GM18499 (cell line): ENCODE data around the gene ZCCHC2.

Experiments used
- ATAC-seq: cut with Tn5 transposase; IDR thresholded peaks from one replicate; pipeline ENCODE4 v1.9.1; 2021; ENCODE audit warnings: moderate number of reproducible peaks; ENCODE audit not compliant: insufficient read depth, unreplicated experiment

The ZCCHC2 gene

DNA sequence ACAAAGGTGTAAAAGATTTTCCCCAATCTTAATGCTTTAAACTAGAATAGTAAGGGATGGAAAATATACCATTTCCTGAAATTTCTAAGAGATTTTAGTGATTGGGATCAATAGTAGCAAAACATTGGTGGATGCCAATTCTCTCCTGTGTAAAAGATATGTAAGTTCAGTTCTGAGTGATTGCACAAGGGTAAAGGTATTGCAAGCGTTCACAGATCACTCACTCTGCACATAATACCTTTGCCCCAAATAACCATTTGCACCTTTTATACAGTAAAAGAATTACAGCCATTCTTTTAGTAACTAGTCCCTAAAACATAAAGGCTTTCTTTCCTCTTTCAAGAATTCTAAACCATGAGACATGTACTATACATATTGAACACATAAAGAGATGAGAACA is 13.0 kb upstream of the ZCCHC2 start:
- ATAC-seq, result no peak

GRCh38 chr18:62510789-62511188 is 12.0 kb upstream of the ZCCHC2 start:
- ATAC-seq, result no peak

GRCh38 chr18:62512532-62512931 is 10.3 kb upstream of the ZCCHC2 start:
- ATAC-seq, result no peak

DNA sequence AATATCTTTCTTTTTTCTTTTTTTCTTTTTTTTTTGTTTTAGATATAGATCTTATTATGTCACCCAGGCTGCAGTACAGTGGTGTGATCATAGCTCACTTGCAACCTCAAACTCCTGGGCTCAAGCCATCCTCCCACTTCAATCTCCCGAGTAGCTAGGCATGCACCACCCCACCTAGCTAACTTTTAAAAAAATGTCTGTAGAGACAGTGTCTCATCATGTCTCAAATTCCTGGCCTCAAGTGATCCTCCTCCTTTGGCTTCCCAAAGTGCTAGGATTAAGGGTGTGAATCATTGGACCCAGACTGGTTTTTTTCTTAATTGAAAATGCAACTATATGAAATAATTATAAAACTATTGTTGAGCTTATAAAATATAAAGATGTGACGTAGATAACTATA is 9.8 kb upstream of the ZCCHC2 start:
- no peak for ATAC-seq

GRCh38 chr18:62514570-62514969 is 8.3 kb upstream of the ZCCHC2 start:
- ATAC-seq, result no peak

DNA sequence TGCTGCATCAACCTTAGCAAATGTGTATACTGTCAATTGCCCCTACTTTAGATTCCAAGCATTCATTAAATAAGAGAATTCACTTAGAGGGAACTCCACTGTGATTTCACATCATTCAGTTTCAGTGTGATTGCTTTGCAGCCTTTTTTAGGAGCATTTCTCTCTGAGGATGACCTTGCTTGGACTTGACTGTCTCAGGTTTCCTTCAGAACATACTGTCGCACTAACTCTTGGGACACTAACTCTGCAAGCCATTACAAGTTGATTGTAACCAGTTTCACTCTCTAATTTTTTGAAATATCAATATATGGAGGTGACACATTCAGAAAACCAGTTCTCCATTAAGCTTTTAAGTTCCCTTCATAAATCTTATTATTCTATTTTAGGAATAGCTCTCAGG is 6.6 kb upstream of the ZCCHC2 start:
- ATAC-seq, result no peak

DNA sequence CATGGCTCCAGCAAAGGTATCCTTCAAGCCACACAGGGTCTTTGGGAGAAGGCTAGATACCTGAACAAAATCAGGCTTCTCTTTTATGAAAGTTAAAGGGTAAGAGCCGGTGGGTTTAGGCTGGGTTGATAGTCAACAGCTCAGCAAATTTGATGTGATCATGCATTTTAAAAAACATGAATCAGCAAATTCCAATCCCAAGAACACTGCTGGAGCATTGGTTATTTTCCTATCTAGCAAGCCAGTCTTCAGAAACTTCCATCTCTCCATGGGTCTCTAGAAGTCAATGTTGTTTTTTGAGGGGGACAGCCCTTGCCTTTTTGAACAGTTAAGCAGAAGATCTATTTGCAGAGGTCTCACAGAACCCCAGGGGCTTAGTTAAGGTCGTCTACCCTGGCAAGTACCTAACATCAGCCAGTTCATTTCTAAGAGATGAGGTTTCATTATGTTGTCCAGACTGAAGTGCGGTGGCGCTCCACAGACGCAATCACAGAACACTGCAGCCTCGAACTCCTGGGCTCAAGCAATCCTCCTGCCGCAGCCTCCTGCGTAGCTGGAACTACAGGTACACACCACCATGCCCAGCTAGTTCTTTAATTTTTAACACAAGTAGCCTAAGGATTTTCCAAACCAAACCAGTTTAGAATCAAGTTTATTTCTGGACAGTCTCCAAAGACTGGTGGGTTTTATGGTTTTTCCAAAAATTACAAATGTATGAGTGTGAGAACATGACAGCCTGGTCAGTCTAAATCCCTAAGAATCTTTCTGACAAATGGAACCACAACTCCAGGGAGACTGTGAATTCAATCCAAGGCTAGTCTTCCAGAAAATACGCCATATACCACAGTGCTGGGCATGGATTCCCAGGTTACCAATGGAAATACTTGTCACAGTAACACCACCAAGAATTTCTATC is 4.1 kb upstream of the ZCCHC2 start:
- ATAC-seq, result no peak

DNA sequence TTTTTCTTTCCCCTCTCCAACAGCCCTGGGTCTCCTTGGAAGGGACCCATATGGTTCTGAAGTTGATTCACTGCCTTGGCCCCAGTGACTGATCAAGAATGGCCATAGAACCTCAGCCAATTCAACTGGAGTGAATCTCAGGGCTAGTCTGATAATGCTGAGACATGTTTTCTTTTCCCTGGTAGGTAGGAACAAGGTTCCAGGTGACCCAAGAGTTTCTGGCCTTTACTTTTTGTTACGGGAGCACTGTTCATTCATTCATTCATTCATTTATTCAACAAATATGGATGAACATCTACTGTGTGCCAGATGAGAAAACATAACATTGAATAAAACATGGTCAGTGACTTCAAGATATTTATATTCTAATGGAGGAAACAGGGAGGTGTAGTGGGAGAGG is 3.1 kb upstream of the ZCCHC2 start:
- no peak for ATAC-seq

DNA sequence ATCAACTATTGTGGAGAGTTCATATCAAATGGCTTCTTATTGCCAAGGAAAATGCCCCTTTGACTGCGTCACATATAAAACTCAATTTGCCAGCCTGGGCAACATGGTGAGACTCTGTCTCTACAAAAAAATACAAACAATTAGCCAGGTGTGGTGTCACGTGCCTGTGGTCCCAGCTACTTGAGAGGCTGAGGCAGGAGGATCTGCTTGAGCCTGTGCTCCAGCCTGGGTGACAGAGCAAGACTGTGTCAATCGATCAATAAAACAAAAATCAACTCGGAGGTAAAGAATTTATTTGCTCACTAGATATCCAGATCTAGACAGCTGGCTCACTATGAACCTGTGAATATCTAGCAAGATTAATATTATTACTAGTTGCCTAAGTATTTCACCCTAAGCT is 1.7 kb upstream of the ZCCHC2 start:
- no peak for ATAC-seq

DNA sequence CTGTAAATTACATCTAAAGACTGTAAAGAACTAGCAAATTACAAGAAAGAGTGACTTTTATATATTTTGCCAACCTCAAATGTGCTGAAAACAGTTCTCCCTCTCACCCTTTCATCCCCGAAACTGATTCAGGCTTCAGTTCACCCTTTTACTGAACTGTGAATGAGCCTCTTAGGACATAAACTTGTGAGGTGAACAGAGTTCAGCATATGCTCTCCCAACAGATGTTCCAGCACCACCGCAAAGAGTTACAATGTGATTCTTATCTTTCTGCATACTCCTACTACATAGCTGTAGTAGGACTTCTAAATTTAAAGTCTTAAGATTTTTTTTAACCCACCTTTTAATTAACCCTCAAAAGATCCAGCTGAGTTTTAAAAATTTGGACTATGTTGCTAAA is 1.2 kb upstream of the ZCCHC2 start:
- ATAC-seq, result no peak

DNA sequence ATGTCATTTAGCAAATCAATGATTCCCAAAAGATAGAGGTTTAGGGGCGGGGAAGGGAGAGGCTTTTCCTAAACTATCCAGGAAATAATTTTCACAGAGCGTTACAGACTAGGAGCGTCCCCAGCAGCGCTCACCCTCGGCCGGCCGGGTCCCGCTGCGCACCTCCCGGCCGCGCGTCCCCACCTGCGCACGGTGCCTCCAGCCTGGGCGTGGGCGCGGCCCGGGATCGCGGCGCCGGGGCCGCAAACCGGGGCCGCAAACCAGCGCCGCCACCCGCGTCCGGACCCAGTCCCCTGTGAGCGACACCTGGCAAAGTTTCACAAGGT is 684 bp upstream of the ZCCHC2 start:
- ATAC-seq, result peak; percentile 0

- no peak for ATAC-seq
These were observed 397 bp downstream of the ZCCHC2 start for GRCh38 chr18:62523255-62523588.

DNA sequence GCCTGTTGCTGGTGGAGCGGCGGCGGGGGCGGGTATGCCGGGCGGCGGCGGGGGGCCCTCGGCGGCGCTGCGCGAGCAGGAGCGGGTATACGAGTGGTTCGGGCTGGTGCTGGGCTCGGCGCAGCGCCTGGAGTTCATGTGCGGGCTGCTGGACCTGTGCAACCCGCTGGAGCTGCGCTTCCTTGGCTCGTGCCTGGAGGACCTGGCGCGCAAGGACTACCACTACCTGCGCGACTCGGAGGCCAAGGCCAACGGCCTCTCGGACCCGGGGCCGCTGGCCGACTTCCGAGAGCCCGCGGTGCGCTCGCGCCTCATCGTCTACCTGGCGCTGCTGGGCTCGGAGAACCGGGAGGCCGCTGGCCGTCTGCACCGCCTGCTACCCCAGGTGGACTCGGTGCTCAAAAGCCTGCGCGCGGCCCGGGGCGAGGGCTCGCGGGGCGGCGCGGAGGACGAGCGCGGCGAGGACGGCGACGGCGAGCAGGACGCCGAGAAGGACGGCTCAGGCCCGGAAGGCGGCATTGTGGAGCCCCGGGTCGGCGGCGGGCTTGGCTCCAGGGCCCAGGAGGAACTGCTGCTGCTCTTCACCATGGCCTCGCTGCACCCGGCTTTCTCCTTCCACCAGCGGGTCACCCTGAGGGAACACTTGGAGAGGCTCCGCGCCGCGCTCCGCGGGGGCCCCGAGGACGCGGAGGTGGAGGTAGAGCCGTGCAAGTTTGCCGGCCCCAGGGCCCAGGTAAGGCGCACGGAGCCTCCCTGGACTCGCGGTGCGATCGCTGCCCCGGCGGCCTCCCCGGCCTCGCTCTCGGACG is 1.0 kb downstream of the ZCCHC2 start:
- no peak for ATAC-seq

- no peak for ATAC-seq
These were observed 1.8 kb downstream of the ZCCHC2 start for GRCh38 chr18:62524440-62525200.

DNA sequence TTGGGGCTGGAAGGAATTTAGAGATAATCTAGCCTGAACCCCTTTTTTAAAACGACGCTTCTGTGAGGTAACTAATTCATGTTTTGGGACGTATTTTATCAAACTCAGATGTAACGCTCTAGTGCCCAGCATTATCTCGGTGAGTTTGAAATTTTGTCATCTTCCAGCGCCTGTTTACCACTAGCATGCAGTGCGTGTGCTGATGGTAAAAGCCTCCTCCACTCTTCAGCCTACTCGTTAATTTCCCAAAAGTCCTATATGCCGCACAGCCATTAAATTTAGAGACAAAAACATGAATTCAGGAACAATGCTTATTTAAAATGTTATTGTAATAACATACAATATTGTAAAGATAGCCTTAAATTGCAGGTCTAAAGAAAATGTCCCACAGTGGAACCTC is 2.8 kb downstream of the ZCCHC2 start:
- ATAC-seq, result no peak

DNA sequence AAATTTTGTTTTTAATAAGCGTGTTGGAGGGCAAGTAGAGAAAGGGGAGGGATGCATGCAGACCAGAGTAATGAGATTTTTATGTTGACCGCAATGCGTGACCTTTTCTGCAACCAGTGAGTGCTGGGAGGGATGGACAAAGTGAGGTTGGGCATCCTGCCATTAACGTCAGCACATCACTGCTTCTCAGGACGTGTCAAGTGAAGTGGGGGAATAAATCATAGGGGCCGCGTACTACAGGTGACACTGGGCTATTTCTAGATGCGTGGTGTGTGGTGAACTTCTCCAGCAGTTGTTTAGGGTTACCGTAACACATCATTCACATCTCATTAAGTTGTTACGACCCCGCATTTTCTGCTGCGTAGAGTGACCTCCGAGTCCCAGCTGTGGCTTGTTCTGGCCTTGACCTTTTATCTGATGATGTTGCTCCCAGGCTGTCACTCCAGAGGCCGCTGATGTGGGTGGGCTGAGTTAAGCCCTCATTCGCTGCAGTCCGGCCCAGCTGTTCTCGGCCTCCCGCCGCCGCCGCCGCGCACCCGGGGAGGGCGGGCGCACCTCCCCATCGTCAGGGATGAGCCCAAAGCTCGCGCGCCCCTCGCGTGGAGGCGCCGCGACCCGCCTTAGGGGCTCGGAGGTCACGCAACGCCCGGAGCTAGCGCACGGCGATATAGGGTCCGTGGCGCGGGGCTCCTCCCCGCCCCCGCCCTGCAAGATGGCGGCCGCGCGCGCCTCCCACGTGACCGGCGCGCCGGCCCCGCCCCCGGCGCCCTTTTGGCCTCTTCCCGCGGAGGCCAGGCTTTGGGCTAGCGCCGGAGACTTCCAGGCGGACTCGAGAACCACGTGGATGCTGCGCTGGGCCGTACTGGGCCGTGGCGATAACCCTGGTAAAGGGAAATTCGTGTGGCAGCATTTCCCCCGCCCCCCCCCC is 3.5 kb downstream of the ZCCHC2 start:
- no peak for ATAC-seq

DNA sequence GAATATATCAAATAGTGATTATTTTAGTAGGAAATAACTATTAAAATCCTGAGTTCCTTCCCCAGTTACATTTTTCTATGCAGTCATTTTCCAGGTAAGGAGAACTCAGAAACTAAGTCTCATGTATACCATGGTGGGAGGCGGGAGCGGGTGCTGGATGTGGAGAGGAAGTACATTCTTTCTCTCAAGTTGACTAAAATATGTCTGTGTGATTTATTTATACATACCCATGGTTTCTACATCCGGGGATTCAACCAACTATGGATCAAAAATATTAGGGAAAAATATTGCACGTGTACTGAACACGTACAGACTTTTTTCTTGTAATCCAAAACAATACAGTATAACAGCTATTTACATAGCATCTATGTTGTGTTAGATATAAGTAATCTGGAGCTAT is 6.8 kb downstream of the ZCCHC2 start:
- no peak for ATAC-seq

GRCh38 chr18:62531078-62531477 is 8.3 kb downstream of the ZCCHC2 start:
- ATAC-seq, result no peak

DNA sequence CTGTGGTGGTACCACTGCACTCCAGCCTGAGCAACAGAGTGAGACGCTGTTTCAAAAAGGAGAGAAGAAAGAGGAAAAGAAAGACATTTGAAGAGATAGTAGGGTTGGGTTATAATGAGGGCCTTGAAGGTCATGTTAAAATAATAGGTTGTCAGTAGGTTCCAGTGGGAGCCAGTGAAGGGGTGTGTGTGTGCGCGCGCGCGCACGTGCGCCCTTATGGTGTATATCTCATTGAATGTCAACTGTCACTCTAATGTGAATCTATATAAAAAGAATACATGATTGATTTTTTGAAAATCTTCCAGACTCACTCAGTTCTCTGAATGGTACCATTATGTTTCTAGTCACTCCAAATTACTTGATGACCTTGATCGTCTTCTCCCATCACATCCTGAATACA is 9.1 kb downstream of the ZCCHC2 start:
- ATAC-seq, result no peak

DNA sequence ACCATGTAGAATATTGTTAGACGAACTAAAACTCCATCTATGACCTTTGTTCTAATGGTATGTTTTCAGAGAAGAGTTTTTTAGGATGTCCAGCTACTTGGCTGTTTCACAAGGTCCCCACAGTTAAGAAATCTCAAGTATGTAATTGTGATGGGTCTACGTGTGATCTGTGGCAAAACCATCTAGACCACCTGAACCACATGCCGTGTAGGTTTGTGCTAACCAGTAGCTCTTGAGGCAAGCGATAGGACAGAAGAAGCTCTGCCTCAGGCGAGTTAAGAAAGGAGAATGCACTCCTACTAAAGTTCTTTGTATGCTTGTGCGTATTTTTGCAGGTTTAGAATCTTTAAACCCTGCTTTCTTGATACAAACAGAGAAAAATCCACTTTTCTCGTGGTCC is 13.2 kb downstream of the ZCCHC2 start:
- no peak for ATAC-seq
